Heart left ventricle (tissue), 13 donors: ENCODE measurements around the gene DDIT4.

ENCODE experiments used
- POLR2A ChIP-seq, 2 donors: fragments of 450-650 bp; IDR thresholded peaks; one replicate each; pipeline ENCODE4 v1.6.1; 2017; ENCODE audit warnings: antibody characterized with exemption in 2 of 2, mild to moderate bottlenecking in 2 of 2, moderate library complexity in 2 of 2
- TF ChIP-seq, protein P1 (sequence below), 12 donors: fragments of 200-600 bp; sonication (generic) in 4 of 12; IDR thresholded peaks; one replicate each; pipeline versions ENCODE4 v1.5.0 to v1.8.0; 2018 to 2022; ENCODE audit warnings: antibody characterized with exemption in 12 of 12, mild to moderate bottlenecking in 5 of 12
- donor health status: ischemic (EF 13 %, LVEDD 7.1; RV severe dilation, severe dysfunction).
- donor health status: DM: no; HTN: yes; CAD: no.
- donor health status: DM: no; HTN: no; CAD: no.
- donor health status: ischemic (EF 25% LVEDD 6.9; RV normal size, moderate dysfunction).
- donor health status: ischemic (EF 25% LVEDD 5.7; RV mildly dilated, moderate dysfunction).
- donor health status: ischemic (EF 35%, LVEDD 5.7; RV mildly dilated, moderate dysfunction).
- donor health status: nonischemic (EF 11% LVEDD 7.7; RV severe dilation, severe dysfunction).
- donor health status: DM: yes; HTN: yes; CAD: no.
- donor health status: PGD.
- donor health status: ischemic (EF 29% LVEDD 5.4; RV normal size, mild dysfunction).
- donor health status: nonischemic (EF 23%, LVEDD 6.1; RV moderate dilation, normal function).

- no peak for TF ChIP-seq POLR2A (IDR thresholded peaks at IDR 0.05)
- TF ChIP-seq, protein P1, sequence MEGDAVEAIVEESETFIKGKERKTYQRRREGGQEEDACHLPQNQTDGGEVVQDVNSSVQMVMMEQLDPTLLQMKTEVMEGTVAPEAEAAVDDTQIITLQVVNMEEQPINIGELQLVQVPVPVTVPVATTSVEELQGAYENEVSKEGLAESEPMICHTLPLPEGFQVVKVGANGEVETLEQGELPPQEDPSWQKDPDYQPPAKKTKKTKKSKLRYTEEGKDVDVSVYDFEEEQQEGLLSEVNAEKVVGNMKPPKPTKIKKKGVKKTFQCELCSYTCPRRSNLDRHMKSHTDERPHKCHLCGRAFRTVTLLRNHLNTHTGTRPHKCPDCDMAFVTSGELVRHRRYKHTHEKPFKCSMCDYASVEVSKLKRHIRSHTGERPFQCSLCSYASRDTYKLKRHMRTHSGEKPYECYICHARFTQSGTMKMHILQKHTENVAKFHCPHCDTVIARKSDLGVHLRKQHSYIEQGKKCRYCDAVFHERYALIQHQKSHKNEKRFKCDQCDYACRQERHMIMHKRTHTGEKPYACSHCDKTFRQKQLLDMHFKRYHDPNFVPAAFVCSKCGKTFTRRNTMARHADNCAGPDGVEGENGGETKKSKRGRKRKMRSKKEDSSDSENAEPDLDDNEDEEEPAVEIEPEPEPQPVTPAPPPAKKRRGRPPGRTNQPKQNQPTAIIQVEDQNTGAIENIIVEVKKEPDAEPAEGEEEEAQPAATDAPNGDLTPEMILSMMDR (IDR thresholded peaks at IDR 0.05), result no peak
Observed at GRCh38 chr10:72250666-72251065, 23.1 kb upstream of the DDIT4 start.
